Measurements from ENCODE around the gene HMCN1. TPM values are rescaled to one million over a fixed set of nuclear protein-coding genes. Genes with fewer than 3 reads are reported as not detected.

The HMCN1 gene
- total and polyA plus RNA-seq, 4 donors, result 1.5 to 6.8 (median 3.5) TPM

DNA sequence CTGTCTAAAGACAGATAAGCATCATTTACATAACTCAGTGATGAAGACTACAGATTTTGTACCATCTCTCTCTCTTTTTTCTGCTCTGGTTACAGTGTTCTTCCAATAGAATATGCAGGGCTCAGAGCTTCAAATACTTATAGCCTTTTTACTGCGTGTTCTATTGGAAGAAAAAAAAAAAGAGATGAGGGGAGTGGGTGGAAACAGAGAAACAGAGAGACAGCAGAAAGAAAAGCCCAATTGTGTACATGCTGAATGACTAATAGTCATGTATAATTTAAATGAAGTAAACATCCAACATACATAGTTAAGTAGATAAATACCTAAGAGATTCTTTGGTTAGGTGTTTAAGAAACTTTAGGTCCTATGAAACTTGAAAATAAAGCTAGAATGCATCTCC lies 151.9 kb downstream of the HMCN1 start:
- Histone ChIP-seq H3K36me3 (ENCODE audit: control insufficient read depth in 4 of 4, insufficient read depth in 3 of 4, low read depth in 1 of 4, low read length in 3 of 4) (no peaks in the 10 kb centered on the region), H3K9me3 (ENCODE audit: control insufficient read depth in 4 of 4, low read length in 3 of 4) (no peaks in the 10 kb centered on the region), H3K27me3 (ENCODE audit: control insufficient read depth in 4 of 4, insufficient read depth in 4 of 4, low read length in 3 of 4) (no peaks in the 10 kb centered on the region), H3K4me3 (ENCODE audit: low read depth in 1 of 3, low read length in 3 of 3) (no peak overlapping the region), H3K27ac (ENCODE audit: low read depth in 1 of 2, low read length in 2 of 2) (no peak overlapping the region), H3K4me1 (ENCODE audit: control insufficient read depth in 4 of 4, insufficient read depth in 4 of 4, low read length in 3 of 4) (peaks cover 0 to 12% (median 4%) of the 10 kb centered on the region in 4 donors), H3K9ac (ENCODE audit: low read depth in 1 of 2, low read length in 2 of 2) (no peak overlapping the region)
- TF ChIP-seq, protein P1, sequence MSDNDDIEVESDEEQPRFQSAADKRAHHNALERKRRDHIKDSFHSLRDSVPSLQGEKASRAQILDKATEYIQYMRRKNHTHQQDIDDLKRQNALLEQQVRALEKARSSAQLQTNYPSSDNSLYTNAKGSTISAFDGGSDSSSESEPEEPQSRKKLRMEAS (IDR thresholded peaks at IDR 0.05), result no peak
- TF ChIP-seq HNF4A (conservative IDR thresholded peaks at IDR 0.05), result no peak
- TF ChIP-seq, protein P2, sequence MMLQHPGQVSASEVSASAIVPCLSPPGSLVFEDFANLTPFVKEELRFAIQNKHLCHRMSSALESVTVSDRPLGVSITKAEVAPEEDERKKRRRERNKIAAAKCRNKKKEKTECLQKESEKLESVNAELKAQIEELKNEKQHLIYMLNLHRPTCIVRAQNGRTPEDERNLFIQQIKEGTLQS (IDR thresholded peaks at IDR 0.05), result no peak
- TF ChIP-seq, protein P3, sequence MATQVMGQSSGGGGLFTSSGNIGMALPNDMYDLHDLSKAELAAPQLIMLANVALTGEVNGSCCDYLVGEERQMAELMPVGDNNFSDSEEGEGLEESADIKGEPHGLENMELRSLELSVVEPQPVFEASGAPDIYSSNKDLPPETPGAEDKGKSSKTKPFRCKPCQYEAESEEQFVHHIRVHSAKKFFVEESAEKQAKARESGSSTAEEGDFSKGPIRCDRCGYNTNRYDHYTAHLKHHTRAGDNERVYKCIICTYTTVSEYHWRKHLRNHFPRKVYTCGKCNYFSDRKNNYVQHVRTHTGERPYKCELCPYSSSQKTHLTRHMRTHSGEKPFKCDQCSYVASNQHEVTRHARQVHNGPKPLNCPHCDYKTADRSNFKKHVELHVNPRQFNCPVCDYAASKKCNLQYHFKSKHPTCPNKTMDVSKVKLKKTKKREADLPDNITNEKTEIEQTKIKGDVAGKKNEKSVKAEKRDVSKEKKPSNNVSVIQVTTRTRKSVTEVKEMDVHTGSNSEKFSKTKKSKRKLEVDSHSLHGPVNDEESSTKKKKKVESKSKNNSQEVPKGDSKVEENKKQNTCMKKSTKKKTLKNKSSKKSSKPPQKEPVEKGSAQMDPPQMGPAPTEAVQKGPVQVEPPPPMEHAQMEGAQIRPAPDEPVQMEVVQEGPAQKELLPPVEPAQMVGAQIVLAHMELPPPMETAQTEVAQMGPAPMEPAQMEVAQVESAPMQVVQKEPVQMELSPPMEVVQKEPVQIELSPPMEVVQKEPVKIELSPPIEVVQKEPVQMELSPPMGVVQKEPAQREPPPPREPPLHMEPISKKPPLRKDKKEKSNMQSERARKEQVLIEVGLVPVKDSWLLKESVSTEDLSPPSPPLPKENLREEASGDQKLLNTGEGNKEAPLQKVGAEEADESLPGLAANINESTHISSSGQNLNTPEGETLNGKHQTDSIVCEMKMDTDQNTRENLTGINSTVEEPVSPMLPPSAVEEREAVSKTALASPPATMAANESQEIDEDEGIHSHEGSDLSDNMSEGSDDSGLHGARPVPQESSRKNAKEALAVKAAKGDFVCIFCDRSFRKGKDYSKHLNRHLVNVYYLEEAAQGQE (IDR thresholded peaks at IDR 0.05), result no peak
- TF ChIP-seq TAF1 (conservative IDR thresholded peaks at IDR 0.05), result no peak
- no peak for TF ChIP-seq FOXA2 (IDR thresholded peaks at IDR 0.05)
- TF ChIP-seq FOXA1 (IDR thresholded peaks at IDR 0.05), result no peak
- no peak for TF ChIP-seq GABPA (IDR thresholded peaks at IDR 0.05 in 1 of 2, conservative IDR thresholded peaks at IDR 0.05 in 1 of 2)
- TF ChIP-seq JUND (IDR thresholded peaks at IDR 0.05), result no peak
- TF ChIP-seq, protein P4, sequence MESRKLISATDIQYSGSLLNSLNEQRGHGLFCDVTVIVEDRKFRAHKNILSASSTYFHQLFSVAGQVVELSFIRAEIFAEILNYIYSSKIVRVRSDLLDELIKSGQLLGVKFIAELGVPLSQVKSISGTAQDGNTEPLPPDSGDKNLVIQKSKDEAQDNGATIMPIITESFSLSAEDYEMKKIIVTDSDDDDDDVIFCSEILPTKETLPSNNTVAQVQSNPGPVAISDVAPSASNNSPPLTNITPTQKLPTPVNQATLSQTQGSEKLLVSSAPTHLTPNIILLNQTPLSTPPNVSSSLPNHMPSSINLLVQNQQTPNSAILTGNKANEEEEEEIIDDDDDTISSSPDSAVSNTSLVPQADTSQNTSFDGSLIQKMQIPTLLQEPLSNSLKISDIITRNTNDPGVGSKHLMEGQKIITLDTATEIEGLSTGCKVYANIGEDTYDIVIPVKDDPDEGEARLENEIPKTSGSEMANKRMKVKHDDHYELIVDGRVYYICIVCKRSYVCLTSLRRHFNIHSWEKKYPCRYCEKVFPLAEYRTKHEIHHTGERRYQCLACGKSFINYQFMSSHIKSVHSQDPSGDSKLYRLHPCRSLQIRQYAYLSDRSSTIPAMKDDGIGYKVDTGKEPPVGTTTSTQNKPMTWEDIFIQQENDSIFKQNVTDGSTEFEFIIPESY (IDR thresholded peaks at IDR 0.05), result no peak
- TF ChIP-seq RXRA (IDR thresholded peaks at IDR 0.05), result no peak
- no peak for TF ChIP-seq SP1 (IDR thresholded peaks at IDR 0.05)
- TF ChIP-seq YY1 (IDR thresholded peaks at IDR 0.05), result no peak
- TF ChIP-seq HNF4G (IDR thresholded peaks at IDR 0.05), result no peak
- no peak for TF ChIP-seq RAD21 (IDR thresholded peaks at IDR 0.05)
- TF ChIP-seq NR2F2 (IDR thresholded peaks at IDR 0.05), result no peak
- TF ChIP-seq, protein P5, sequence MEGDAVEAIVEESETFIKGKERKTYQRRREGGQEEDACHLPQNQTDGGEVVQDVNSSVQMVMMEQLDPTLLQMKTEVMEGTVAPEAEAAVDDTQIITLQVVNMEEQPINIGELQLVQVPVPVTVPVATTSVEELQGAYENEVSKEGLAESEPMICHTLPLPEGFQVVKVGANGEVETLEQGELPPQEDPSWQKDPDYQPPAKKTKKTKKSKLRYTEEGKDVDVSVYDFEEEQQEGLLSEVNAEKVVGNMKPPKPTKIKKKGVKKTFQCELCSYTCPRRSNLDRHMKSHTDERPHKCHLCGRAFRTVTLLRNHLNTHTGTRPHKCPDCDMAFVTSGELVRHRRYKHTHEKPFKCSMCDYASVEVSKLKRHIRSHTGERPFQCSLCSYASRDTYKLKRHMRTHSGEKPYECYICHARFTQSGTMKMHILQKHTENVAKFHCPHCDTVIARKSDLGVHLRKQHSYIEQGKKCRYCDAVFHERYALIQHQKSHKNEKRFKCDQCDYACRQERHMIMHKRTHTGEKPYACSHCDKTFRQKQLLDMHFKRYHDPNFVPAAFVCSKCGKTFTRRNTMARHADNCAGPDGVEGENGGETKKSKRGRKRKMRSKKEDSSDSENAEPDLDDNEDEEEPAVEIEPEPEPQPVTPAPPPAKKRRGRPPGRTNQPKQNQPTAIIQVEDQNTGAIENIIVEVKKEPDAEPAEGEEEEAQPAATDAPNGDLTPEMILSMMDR (IDR thresholded peaks at IDR 0.05; ENCODE audit: low read depth, low read length, missing input control), result no peak
- no peak for TF ChIP-seq EGR1 (IDR thresholded peaks at IDR 0.05; ENCODE audit: low read depth in 2 of 2)
- DNase-seq (ENCODE audit: low spot score), result no peak
- 79% methylated on average over 1 of the region's 1 CpG for WGBS

Measured in liver (tissue), 9 donors.